Vagina (tissue), 2 donors: Measurements from ENCODE around the gene SH3BP2. TPM values are rescaled to one million over a fixed set of nuclear protein-coding genes. Genes with fewer than 3 reads are reported as not detected.

ENCODE experiments used
- DNase-seq, 2 donors: peaks; one replicate each; pipeline ENCODE4 v3.0.0-alpha.2; 2017; ENCODE audit errors: extremely low spot score in 2 of 2
- H3K27ac ChIP-seq: fragments of 200-600 bp; sonication (generic); one replicate; pipeline ENCODE4 v1.5.1; 2019
- H3K27me3 ChIP-seq: fragments of 200-600 bp; sonication (generic); one replicate; pipeline ENCODE4 v1.5.1; 2019
- H3K36me3 ChIP-seq, 2 donors: fragments of 200-600 bp; sonication (generic); one replicate each; pipeline ENCODE4 v1.5.1; 2017 to 2019
- H3K4me1 ChIP-seq: fragments of 200-600 bp; sonication (generic); one replicate; pipeline ENCODE4 v1.5.1; 2019
- H3K4me3 ChIP-seq, 2 donors: fragments of 200-600 bp; sonication (generic); 1 replicate in 1 of 2; 2 replicates in 1 of 2; pipeline ENCODE4 v1.5.1; 2016 to 2019
- H3K9me3 ChIP-seq: fragments of 200-600 bp; sonication (generic); one replicate; pipeline ENCODE4 v1.5.1; 2019
- POLR2A ChIP-seq, 2 donors: fragments of 450-650 bp; IDR thresholded peaks; one replicate each; pipeline ENCODE4 v1.6.1; 2017; ENCODE audit warnings: antibody characterized with exemption in 2 of 2, mild to moderate bottlenecking in 2 of 2, moderate library complexity in 2 of 2
- POLR2AphosphoS5 ChIP-seq, 2 donors: sonication (generic); formaldehyde crosslinking; IDR thresholded peaks; one replicate each; pipeline ENCODE4 v1.9.0; 2017; ENCODE audit warnings: antibody characterized with exemption in 2 of 2, mild to moderate bottlenecking in 2 of 2, low read depth in 1 of 2; ENCODE audit not compliant: insufficient read depth in 1 of 2
- intact Hi-C: fragments of 100-400 bp; cut with DNase I; formaldehyde crosslinking; loops from one replicate; pipeline ENCODE4 v1.15.1; 2023
- total RNA-seq: library from RNA; depleted of rRNA; stranded (reverse); fragments of >200 nt; gene quantifications from one replicate; pipeline ENCODE4 v1.2.3, GENCODE V29; 2016
- TF ChIP-seq, protein P1 (sequence below), 3 experiments: fragments of 450-650 bp in 2 of 3; fragments of 200-600 bp in 1 of 3; sonication (generic) in 1 of 3; IDR thresholded peaks; one replicate each; pipeline ENCODE4 v1.5.1; 2017 to 2019; ENCODE audit warnings: antibody characterized with exemption in 3 of 3, mild to moderate bottlenecking in 2 of 3, moderate library complexity in 2 of 3

SH3BP2 gene
- total RNA-seq, 1 donor from 2014 or later = 102 TPM

DNA sequence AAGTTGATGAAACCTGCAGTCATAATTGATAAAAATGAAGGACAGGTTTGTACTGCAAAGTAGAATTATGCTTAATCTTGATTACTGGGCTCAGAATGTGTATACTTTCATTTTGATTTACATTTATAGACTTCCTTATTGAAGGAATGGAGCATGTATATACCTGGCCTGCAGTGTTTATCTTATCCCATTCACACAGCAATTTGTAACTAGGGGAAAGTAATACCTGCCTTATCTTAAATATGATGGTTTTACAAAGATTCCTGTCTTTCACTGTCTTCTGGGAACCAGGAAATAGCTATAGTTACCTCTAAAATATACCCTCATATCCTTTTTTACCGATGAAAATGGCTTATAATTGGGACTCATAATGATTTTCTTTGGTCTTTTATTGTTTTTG is 80.4 kb downstream of the SH3BP2 start:
- Histone ChIP-seq H3K9me3 (no peaks in the 10 kb centered on the region), H3K4me1 (peaks cover 57% of the 10 kb centered on the region), H3K4me3 (no peak overlapping the region), H3K27ac (no peak overlapping the region), H3K36me3 (peaks cover 0 to 17% of the 10 kb centered on the region in 2 donors), H3K27me3 (no peaks in the 10 kb centered on the region)
- no peak for TF ChIP-seq POLR2A (IDR thresholded peaks at IDR 0.05)
- no peak for TF ChIP-seq POLR2AphosphoS5 (IDR thresholded peaks at IDR 0.05; ENCODE audit: insufficient read depth in 1 of 2, low read depth in 1 of 2)
- TF ChIP-seq, protein P1, sequence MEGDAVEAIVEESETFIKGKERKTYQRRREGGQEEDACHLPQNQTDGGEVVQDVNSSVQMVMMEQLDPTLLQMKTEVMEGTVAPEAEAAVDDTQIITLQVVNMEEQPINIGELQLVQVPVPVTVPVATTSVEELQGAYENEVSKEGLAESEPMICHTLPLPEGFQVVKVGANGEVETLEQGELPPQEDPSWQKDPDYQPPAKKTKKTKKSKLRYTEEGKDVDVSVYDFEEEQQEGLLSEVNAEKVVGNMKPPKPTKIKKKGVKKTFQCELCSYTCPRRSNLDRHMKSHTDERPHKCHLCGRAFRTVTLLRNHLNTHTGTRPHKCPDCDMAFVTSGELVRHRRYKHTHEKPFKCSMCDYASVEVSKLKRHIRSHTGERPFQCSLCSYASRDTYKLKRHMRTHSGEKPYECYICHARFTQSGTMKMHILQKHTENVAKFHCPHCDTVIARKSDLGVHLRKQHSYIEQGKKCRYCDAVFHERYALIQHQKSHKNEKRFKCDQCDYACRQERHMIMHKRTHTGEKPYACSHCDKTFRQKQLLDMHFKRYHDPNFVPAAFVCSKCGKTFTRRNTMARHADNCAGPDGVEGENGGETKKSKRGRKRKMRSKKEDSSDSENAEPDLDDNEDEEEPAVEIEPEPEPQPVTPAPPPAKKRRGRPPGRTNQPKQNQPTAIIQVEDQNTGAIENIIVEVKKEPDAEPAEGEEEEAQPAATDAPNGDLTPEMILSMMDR (IDR thresholded peaks at IDR 0.05) = no peak
- DNase-seq = no peak
- intact Hi-C loops = no loop called here

DNA sequence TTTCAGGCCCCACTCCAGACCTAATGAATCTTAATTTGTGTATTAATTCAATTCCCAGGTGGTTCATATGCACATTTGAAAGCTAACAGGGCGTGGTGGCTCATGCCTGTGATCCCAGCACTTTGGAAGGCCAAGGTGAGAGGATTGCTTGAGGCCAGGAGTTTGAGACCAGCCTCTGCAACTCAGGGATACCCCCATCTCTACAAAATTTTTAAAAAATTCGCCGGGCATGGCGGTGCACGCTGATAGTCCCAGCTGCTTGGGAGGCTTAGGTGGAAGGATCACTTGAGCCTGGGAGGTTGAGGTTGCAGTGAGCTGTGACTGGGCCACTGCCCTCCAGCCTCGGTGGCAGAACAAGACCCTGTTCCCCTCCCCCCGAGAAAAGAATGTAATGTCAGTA is 82.0 kb downstream of the SH3BP2 start:
- Histone ChIP-seq H3K4me1 (peaks cover 50% of the 10 kb centered on the region), H3K27me3 (no peaks in the 10 kb centered on the region), H3K4me3 (no peak overlapping the region), H3K9me3 (no peaks in the 10 kb centered on the region), H3K27ac (no peak overlapping the region), H3K36me3 (peaks cover 0 to 27% of the 10 kb centered on the region in 2 donors)
- DNase-seq = no peak
- intact Hi-C loops = no loop called here
- TF ChIP-seq, protein P1 (IDR thresholded peaks at IDR 0.05) = no peak
- no peak for TF ChIP-seq POLR2A (IDR thresholded peaks at IDR 0.05)
- no peak for TF ChIP-seq POLR2AphosphoS5 (IDR thresholded peaks at IDR 0.05; ENCODE audit: insufficient read depth in 1 of 2, low read depth in 1 of 2)

DNA sequence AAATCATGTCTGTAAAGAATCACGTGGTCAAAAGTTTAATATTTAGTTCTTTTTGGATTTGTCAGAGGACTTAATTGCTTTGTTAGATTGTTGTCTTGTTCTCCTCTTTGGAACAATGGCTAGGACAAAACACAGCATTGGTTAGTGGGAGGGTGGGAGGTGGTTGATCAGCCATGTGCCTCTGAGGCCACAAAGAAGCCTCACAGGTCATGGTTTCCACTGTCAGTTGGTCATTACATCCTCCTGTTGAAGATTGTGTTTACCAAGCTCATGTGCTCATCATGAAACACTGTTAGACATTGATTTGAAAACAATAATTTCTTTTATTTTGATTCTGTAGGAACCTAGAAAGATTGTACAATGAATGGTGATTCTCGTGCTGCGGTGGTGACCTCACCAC is 82.7 kb downstream of the SH3BP2 start:
- TF ChIP-seq POLR2A (IDR thresholded peaks at IDR 0.05) (no peak), POLR2AphosphoS5 (IDR thresholded peaks at IDR 0.05; ENCODE audit: insufficient read depth in 1 of 2, low read depth in 1 of 2) (no peak)
- TF ChIP-seq, protein P1 (IDR thresholded peaks at IDR 0.05) = no peak
- intact Hi-C loops = no loop called here
- H3K4me3 ChIP-seq = no peak overlapping the region
- H3K36me3 ChIP-seq = peaks cover 0 to 30% of the 10 kb centered on the region in 2 donors
- H3K27me3 ChIP-seq = no peaks in the 10 kb centered on the region
- H3K27ac ChIP-seq = no peak overlapping the region
- no peaks in the 10 kb centered on the region for H3K9me3 ChIP-seq
- no peak for DNase-seq
- H3K4me1 ChIP-seq = peaks cover 43% of the 10 kb centered on the region

DNA sequence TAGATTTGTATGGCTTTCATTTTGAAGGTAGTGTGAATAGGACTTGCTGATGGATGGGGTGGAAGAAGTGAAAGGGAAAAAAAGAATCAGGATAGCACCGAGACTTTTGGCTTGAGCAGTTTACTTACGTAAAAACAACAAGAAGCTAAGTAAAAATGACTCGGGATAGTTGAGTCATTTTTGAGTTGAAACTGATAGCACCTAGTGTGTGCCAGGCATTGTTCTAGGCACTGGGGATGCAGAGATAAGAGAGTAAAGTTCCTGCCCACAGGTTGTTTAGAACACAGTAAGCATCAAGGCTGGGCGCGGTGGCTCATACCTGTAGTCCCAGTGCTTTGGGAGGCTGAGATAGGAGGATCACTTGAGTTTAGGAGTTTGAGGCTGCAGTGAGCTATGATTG is 85.5 kb downstream of the SH3BP2 start:
- no peak for DNase-seq
- peaks cover 29% of the 10 kb centered on the region for H3K4me1 ChIP-seq
- TF ChIP-seq POLR2AphosphoS5 (IDR thresholded peaks at IDR 0.05; ENCODE audit: insufficient read depth in 1 of 2, low read depth in 1 of 2) = no peak
- TF ChIP-seq, protein P1 (IDR thresholded peaks at IDR 0.05) = no peak
- TF ChIP-seq POLR2A (IDR thresholded peaks at IDR 0.05) = no peak
- H3K36me3 ChIP-seq = peaks cover 0 to 30% of the 10 kb centered on the region in 2 donors
- H3K27ac ChIP-seq = no peak overlapping the region
- no peak overlapping the region for H3K4me3 ChIP-seq
- intact Hi-C loops = no loop called here
- H3K27me3 ChIP-seq = no peaks in the 10 kb centered on the region
- no peaks in the 10 kb centered on the region for H3K9me3 ChIP-seq

DNA sequence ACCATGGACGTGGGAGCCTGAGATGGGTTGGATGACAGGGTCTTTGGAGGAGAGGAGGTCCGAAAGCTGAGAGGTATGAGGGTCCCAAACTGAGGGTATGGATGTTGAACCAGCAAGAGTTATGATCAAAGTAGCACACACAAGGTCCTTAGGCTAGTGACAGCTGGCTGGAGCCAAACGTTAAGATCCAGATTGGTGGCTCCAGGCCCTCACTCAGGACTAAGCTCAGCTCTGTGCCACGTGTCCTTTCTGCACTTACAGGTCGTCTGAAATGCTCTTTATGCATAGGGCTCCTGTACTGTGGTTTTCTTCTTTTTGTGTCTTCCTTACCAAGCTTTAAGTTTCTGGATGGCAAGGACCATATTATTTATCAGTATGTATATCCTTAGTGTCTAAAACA is 86.1 kb downstream of the SH3BP2 start:
- H3K9me3 ChIP-seq = no peaks in the 10 kb centered on the region
- no peaks in the 10 kb centered on the region for H3K27me3 ChIP-seq
- no peak overlapping the region for H3K27ac ChIP-seq
- peaks cover 0 to 36% of the 10 kb centered on the region in 2 donors for H3K36me3 ChIP-seq
- intact Hi-C loops = no loop called here
- no peak for TF ChIP-seq POLR2A (IDR thresholded peaks at IDR 0.05)
- DNase-seq = no peak
- H3K4me1 ChIP-seq = peaks cover 22% of the 10 kb centered on the region
- no peak overlapping the region for H3K4me3 ChIP-seq
